Measurements from ENCODE around the gene COX19.
A peak's percentile ranks its signal among the peaks of the same experiment; 100 is the strongest.

The COX19 gene

DNA sequence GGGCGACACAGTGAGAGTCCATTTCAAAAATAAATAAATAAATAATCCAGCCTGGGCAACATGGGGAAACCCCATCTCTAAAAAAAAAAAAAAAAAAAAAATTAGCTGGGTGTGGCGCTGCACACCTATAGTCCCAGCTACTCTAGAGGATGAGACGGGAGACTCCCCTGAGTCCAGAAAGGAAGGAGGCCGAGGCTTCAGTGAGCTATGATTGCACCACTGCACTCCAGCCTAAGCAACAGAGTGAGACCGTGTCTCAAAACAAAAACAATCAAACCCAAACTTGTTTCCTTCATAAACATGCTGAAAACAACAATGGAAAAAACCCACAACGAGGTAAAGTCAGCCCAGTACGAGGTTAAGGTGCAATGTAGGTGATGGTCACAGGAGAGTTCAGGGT lies 1.2 kb downstream of the COX19 start:
- H3K9me3 Mint-ChIP-seq, result no peaks in the 10 kb centered on the region
- peak overlapping the region; percentile 90 to 93 for H3K27ac Mint-ChIP-seq
- peaks cover 65% of the 10 kb centered on the region for H3K36me3 Mint-ChIP-seq (ENCODE audit: insufficient read depth)
- H3K4me1 Mint-ChIP-seq (ENCODE audit: low read depth in 2 of 2), result peaks cover 19% of the 10 kb centered on the region in 2 donors
- no peak for DNase-seq
- no peaks in the 10 kb centered on the region for H3K27me3 Mint-ChIP-seq
- peak; percentile 9 for ATAC-seq (replicated peaks)
- peak overlapping the region; percentile 93 to 95 for H3K4me3 Mint-ChIP-seq

GRCh38 chr7:973312-973711 lies 2.0 kb downstream of the COX19 start:
- ATAC-seq (replicated peaks), result no peak
- no peak for DNase-seq
- H3K4me3 Mint-ChIP-seq, result peak overlapping the region; percentile 45 to 95
- H3K27me3 Mint-ChIP-seq, result no peaks in the 10 kb centered on the region
- no peaks in the 10 kb centered on the region for H3K9me3 Mint-ChIP-seq
- peak overlapping the region; percentile 90 to 93 for H3K27ac Mint-ChIP-seq
- H3K36me3 Mint-ChIP-seq (ENCODE audit: insufficient read depth), result peaks cover 73% of the 10 kb centered on the region
- H3K4me1 Mint-ChIP-seq (ENCODE audit: low read depth in 2 of 2), result peaks cover 19% of the 10 kb centered on the region in 2 donors

- no peaks in the 10 kb centered on the region for H3K27me3 Mint-ChIP-seq
- H3K27ac Mint-ChIP-seq, result peak overlapping the region; percentile 90 to 93
- H3K36me3 Mint-ChIP-seq (ENCODE audit: insufficient read depth), result peaks cover 78% of the 10 kb centered on the region
- H3K9me3 Mint-ChIP-seq, result no peaks in the 10 kb centered on the region
- ATAC-seq (replicated peaks), result no peak
- DNase-seq, result no peak
- H3K4me1 Mint-ChIP-seq (ENCODE audit: low read depth in 2 of 2), result peaks cover 19 to 21% of the 10 kb centered on the region in 2 donors
- H3K4me3 Mint-ChIP-seq, result peak overlapping the region; percentile 45 to 95
These were observed 2.6 kb downstream of the COX19 start for GRCh38 chr7:972676-973309.

DNA sequence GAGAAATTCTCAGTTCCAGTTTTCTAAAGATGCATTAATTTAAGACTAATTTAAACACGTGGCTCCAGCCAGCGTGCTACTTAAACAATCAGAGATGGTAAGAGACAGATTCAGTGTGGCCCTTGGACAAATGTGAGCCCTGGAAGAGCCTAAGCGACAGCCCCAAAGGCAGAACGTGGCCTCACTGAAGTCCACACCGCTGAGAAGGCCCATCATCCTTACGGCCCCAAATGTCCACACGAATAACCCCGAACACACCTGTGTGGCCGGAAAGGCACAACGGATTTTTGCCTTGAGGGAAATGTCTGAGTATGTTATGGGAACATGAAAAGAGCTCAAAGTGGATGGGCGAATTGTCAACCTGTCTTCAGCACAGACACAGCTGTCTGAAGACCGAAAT lies 3.2 kb downstream of the COX19 start:
- Mint-ChIP-seq H3K4me3 (no peak overlapping the region), H3K9me3 (no peaks in the 10 kb centered on the region), H3K36me3 (ENCODE audit: insufficient read depth) (peaks cover 82% of the 10 kb centered on the region), H3K27me3 (no peaks in the 10 kb centered on the region), H3K4me1 (ENCODE audit: low read depth in 2 of 2) (peaks cover 19 to 23% of the 10 kb centered on the region in 2 donors), H3K27ac (peak overlapping the region in 1 of 2 donors; percentile 77)
- no peak for ATAC-seq (replicated peaks)
- no peak for DNase-seq

DNA sequence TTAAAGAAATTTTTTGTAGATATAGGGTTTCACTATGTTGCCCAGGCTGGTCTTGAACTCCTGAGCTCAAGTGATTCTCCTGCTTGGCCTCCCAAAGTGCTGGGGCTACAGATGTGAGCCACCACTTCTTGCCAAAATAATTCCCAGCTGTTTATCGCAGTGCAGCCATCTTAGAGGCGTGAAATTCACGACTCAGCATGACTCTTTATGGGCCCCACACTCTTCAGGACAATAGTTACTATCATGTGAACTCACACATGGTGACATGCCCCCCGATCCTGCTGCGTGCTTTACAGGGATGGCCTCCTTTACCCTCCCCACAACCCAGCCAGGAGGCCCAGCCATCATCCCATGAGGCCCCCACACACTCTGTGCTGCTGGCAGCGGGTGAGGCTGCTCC lies 4.6 kb downstream of the COX19 start:
- ATAC-seq (replicated peaks), result no peak
- peak overlapping the region in 1 of 2 donors; percentile 77 for H3K27ac Mint-ChIP-seq

GRCh38 chr7:969403-969802 lies 5.9 kb downstream of the COX19 start:
- Mint-ChIP-seq H3K4me1 (ENCODE audit: low read depth in 2 of 2) (peaks cover 21% of the 10 kb centered on the region in 2 donors), H3K4me3 (no peak overlapping the region), H3K27me3 (no peaks in the 10 kb centered on the region), H3K27ac (no peak overlapping the region), H3K9me3 (no peaks in the 10 kb centered on the region), H3K36me3 (ENCODE audit: insufficient read depth) (peaks cover 77% of the 10 kb centered on the region)
- ATAC-seq (replicated peaks) (no peak), DNase-seq (no peak)

More for the DNA sequence above, 4.6 kb downstream of the COX19 start:
- H3K36me3 Mint-ChIP-seq (ENCODE audit: insufficient read depth), result peaks cover 83% of the 10 kb centered on the region
- no peaks in the 10 kb centered on the region for H3K9me3 Mint-ChIP-seq
- H3K4me1 Mint-ChIP-seq (ENCODE audit: low read depth in 2 of 2), result peaks cover 23 to 25% of the 10 kb centered on the region in 2 donors
- H3K4me3 Mint-ChIP-seq, result no peak overlapping the region
- no peak for DNase-seq
- no peaks in the 10 kb centered on the region for H3K27me3 Mint-ChIP-seq

DNA sequence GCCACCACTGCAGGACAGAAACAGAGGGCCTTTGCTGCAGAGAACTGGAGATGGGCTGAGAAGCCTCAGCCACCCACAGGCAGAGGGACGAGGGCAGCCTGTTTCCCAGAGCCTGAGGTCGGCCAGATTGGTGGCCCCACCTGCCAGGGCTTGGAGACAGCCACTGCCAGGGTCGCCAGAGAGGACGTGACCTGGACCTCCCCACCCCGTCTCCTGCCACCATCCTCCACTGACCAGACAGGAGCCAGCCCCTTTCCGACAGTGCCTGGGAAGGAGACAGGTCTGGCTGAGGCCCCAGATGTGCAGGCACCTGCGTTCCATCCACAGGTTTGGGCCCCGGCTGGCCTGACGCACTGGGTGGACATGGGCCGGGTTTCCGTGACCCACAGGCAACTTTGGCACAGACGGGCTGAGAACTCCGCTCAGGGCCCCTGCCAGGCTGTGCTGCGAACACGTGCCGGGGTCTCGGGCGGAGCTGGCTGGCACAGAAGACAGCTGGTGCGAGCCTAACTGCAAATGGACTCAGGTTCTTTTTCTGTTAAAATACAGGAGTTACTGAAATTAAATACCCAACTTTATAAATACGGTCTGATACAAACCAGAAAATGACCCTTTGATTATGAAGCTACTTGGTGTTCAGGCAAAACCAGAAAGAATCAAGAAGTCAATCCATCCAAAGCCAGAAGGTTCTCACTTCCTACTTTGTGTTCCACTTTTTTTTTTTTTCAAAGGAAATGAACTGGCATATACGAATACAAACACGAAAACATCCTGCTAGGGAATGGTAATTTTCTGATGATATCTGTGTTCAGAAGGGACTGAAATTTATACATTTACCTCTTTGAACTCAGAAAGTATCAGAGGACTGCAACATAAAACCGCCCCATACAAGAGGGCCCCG lies 6.9 kb downstream of the COX19 start:
- Mint-ChIP-seq H3K27ac (peak overlapping the region in 1 of 2 donors; percentile 35), H3K27me3 (no peaks in the 10 kb centered on the region), H3K9me3 (no peaks in the 10 kb centered on the region), H3K4me3 (no peak overlapping the region), H3K4me1 (ENCODE audit: low read depth in 2 of 2) (peaks cover 22 to 23% of the 10 kb centered on the region in 2 donors), H3K36me3 (ENCODE audit: insufficient read depth) (peaks cover 74% of the 10 kb centered on the region)
- ATAC-seq (replicated peaks), result no peak
- DNase-seq, result no peak

GRCh38 chr7:967361-968082 lies 7.8 kb downstream of the COX19 start:
- H3K4me1 Mint-ChIP-seq (ENCODE audit: low read depth in 2 of 2), result peaks cover 20% of the 10 kb centered on the region in 2 donors
- H3K4me3 Mint-ChIP-seq, result no peak overlapping the region
- H3K27ac Mint-ChIP-seq, result peak overlapping the region in 1 of 2 donors; percentile 35
- no peaks in the 10 kb centered on the region for H3K9me3 Mint-ChIP-seq
- ATAC-seq (replicated peaks) (no peak), DNase-seq (no peak)
- no peaks in the 10 kb centered on the region for H3K27me3 Mint-ChIP-seq
- peaks cover 65% of the 10 kb centered on the region for H3K36me3 Mint-ChIP-seq (ENCODE audit: insufficient read depth)

DNA sequence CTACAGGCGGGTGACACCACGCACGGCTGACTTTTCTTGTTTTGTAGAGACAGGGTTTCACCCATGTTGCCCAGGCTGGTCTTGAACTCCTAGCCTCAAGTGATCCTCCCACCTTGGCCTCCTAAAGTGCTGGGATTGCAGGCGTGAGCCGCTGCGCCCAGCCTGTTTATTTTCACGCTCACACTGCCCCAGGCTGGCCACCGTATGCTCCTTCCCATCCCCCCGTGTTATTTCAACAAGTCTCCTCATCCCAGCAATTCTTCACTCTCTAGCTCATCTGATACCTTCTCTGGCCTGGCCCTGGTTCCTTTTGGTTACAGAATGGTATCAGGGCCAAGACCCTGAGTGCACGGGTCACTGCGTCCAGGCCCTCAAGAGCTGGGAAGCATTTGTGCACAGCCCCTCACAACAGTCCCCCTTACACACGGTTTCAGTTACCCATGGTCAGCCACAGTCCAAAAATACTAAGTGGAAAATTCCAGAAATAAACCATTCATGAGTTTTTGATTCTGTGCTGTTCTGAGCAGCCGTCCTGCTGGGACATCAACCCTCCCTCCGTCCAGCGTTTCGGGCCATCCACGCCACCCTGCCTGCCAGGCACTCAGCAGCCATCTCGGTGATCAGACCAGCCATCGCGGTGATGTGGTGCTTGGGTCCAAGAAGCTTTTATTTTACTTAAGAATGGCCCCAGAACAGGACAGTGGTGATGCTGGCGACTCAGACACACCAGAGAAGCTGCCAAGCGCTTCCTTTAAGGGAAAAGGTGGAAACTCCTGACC lies 8.9 kb downstream of the COX19 start:
- Mint-ChIP-seq H3K4me1 (ENCODE audit: low read depth in 2 of 2) (peaks cover 15 to 16% of the 10 kb centered on the region in 2 donors), H3K27ac (peak overlapping the region; percentile 3 to 71), H3K27me3 (peaks cover 0 to 8% of the 10 kb centered on the region in 2 donors), H3K4me3 (no peak overlapping the region), H3K9me3 (no peaks in the 10 kb centered on the region), H3K36me3 (ENCODE audit: insufficient read depth) (peaks cover 58% of the 10 kb centered on the region)
- no peak for ATAC-seq (replicated peaks)
- no peak for DNase-seq

DNA sequence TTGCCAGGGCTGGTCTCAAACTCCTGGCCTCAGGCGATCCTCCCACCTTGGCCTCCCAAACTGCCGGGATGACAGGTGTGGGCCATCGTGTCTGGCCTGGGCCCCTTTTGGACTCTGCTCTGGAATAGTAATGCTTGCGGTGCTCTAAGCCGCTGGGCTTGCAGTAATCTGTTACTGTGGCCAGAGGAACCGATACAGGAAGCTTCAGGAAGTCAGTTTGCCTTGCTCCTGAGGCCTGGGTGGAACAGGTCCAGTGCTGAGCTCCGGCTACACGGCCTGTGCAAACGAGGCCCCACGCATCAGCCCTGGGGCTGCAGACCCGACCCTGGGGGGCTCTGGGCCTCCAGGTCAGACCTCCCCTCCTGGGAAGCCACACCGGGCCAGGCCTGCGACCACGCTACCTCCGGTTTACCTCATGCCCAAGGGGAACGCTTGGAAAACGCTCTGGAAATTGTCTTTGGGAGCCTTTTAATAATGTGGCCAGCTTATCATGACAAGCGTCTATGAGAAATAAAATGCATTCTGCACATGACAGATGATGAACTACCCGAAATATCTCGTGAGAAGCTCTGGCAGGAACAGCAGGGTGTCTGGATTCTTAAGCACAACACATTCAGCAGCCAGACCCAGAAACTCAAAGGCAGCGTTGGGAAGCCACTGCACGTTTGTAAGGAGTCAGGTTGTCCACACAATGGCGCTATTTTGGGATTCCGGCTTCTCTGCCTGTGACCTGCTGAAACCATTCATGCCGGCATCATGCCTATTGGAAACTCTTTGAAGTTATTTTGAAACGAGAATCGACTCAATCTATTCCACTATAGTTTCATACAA lies 10.7 kb downstream of the COX19 start:
- no peak for ATAC-seq (replicated peaks)

DNA sequence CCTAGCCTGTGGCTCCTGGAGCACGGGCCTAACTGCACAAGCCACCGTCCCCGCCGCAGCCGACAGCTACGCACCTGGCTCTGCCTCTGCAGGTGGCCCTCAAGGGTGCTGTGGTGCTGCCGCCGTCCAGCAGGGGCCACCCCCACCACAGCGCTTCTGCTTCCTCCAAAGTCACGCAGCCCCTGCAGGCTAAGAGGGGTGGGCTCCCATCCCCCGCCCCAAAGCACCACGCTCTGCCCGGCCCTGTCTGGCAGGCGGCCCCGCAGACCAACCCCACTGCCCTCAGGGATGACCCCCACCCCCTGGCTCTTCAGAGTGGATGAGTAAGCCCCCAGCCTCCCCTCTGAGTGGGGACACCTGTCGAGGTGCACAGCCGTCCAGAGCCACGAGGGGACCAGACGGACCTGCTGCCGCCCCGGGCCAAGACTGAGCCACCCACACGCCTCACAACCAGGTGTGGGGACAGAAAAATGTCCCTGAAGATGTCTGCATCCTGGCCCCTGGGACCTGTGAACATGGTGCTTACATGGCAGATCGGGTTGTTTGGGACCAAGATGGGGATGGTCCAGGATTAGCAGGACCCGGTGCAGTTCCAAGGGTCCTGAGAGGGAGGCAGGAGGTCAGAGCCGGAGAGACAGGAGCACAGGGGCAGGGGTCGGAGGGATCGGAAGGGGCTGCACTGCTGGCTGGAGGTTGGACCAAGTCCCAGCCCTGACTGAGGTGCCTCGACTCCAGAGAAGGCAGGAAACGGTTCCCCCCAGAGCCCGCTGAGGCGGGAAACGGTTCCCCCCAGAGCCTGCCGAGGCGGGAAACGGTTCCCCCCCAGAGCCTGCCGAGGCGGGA lies 11.9 kb downstream of the COX19 start:
- ATAC-seq (replicated peaks) (peak; percentile 29), DNase-seq (no peak)
- H3K27me3 Mint-ChIP-seq, result peaks cover 0 to 10% of the 10 kb centered on the region in 2 donors
- peak overlapping the region; percentile 44 to 46 for H3K4me3 Mint-ChIP-seq
- peaks cover 31% of the 10 kb centered on the region for H3K36me3 Mint-ChIP-seq (ENCODE audit: insufficient read depth)
- H3K4me1 Mint-ChIP-seq (ENCODE audit: low read depth in 2 of 2), result peaks cover 10 to 11% of the 10 kb centered on the region in 2 donors
- peak overlapping the region in 1 of 2 donors; percentile 57 for H3K27ac Mint-ChIP-seq
- no peaks in the 10 kb centered on the region for H3K9me3 Mint-ChIP-seq

More for the DNA sequence above, 10.7 kb downstream of the COX19 start:
- peaks cover 10 to 11% of the 10 kb centered on the region in 2 donors for H3K4me1 Mint-ChIP-seq (ENCODE audit: low read depth in 2 of 2)
- H3K27me3 Mint-ChIP-seq, result peaks cover 0 to 10% of the 10 kb centered on the region in 2 donors
- no peak for DNase-seq
- no peaks in the 10 kb centered on the region for H3K9me3 Mint-ChIP-seq
- H3K36me3 Mint-ChIP-seq (ENCODE audit: insufficient read depth), result peaks cover 42% of the 10 kb centered on the region
- no peak overlapping the region for H3K4me3 Mint-ChIP-seq
- H3K27ac Mint-ChIP-seq, result peak overlapping the region in 1 of 2 donors; percentile 66

Measured in effector memory CD8-positive, alpha-beta T cell (primary cell).